Mesenchymal stem cell (in vitro differentiated cells and primary cell): Measurements from ENCODE around the gene MTHFD1L.

Experiments used
- DNase-seq: peaks from one replicate; pipeline ENCODE4 v3.0.0-alpha.2; 2013
- H2AFZ ChIP-seq: one replicate; pipeline ENCODE4 v1.6.1; 2013; ENCODE audit warnings: low read depth, mild to moderate bottlenecking, control low read depth, inconsistent platforms, low read length, moderate library complexity
- H2AK5ac ChIP-seq: 2 replicates; pipeline ENCODE4 v1.6.1; 2013; ENCODE audit warnings: low read length, moderate library complexity, mild to moderate bottlenecking, inconsistent platforms; ENCODE audit not compliant: severe bottlenecking
- H2BK120ac ChIP-seq: one replicate; pipeline ENCODE4 v1.6.1; 2013; ENCODE audit warnings: low read depth, mild to moderate bottlenecking, inconsistent platforms, low read length, moderate library complexity
- H2BK12ac ChIP-seq, 2 experiments: one replicate each; pipeline ENCODE4 v1.6.1; 2013; ENCODE audit warnings: inconsistent platforms in 2 of 2, low read length in 2 of 2, mild to moderate bottlenecking in 2 of 2, moderate library complexity in 2 of 2, control low read depth in 1 of 2
- H2BK15ac ChIP-seq: one replicate; pipeline ENCODE4 v1.6.1; 2013; ENCODE audit warnings: mild to moderate bottlenecking, low read depth, inconsistent platforms; ENCODE audit not compliant: poor library complexity, severe bottlenecking
- H2BK5ac ChIP-seq: 2 replicates; pipeline ENCODE4 v1.6.1; 2013; ENCODE audit warnings: low read depth, mild to moderate bottlenecking, low read length, control low read depth, inconsistent platforms; ENCODE audit not compliant: poor library complexity, severe bottlenecking
- H3K14ac ChIP-seq, 2 experiments: one replicate each; pipeline ENCODE4 v1.6.1; 2013; ENCODE audit warnings: inconsistent platforms in 2 of 2, low read length in 2 of 2, control low read depth in 1 of 2, mild to moderate bottlenecking in 1 of 2, moderate library complexity in 1 of 2
- H3K18ac ChIP-seq, 2 experiments: one replicate each; pipeline ENCODE4 v1.6.1; 2013; ENCODE audit warnings: inconsistent platforms in 2 of 2, low read length in 2 of 2, control low read depth in 1 of 2, low read depth in 1 of 2, mild to moderate bottlenecking in 1 of 2
- H3K23ac ChIP-seq, 2 experiments: one replicate each; pipeline ENCODE4 v1.6.1; 2013; ENCODE audit warnings: inconsistent platforms in 2 of 2, low read length in 2 of 2, mild to moderate bottlenecking in 2 of 2, moderate library complexity in 2 of 2, control low read depth in 1 of 2
- H3K27ac ChIP-seq: 2 replicates; pipeline ENCODE4 v1.5.1; 2013; ENCODE audit warnings: mild to moderate bottlenecking, moderate library complexity, low read length, control low read depth, inconsistent platforms; ENCODE audit not compliant: poor library complexity, severe bottlenecking
- H3K27me3 ChIP-seq, 2 experiments: 2 replicates each; pipeline versions ENCODE4 v1.6.1 to v1.7.0; 2013; ENCODE audit warnings: low read length in 2 of 2, mild to moderate bottlenecking in 2 of 2, moderate library complexity in 2 of 2, control low read depth in 1 of 2, inconsistent platforms in 1 of 2; ENCODE audit not compliant: control insufficient read depth in 1 of 2, insufficient read depth in 1 of 2
- H3K36me3 ChIP-seq, 2 experiments: 2 replicates each; pipeline versions ENCODE4 v1.6.1 to v1.7.0; 2013; ENCODE audit warnings: low read length in 2 of 2, control low read depth in 1 of 2, inconsistent platforms in 1 of 2, low read depth in 1 of 2, mild to moderate bottlenecking in 1 of 2; ENCODE audit not compliant: insufficient read depth in 2 of 2, control insufficient read depth in 1 of 2
- H3K4ac ChIP-seq, 2 experiments: one replicate each; pipeline ENCODE4 v1.6.1; 2013; ENCODE audit warnings: inconsistent platforms in 2 of 2, low read length in 2 of 2, mild to moderate bottlenecking in 2 of 2, moderate library complexity in 2 of 2, control low read depth in 1 of 2, low read depth in 1 of 2
- H3K4me1 ChIP-seq: 2 replicates; pipeline ENCODE4 v1.6.1; 2013; ENCODE audit warnings: low read depth, low read length, control low read depth; ENCODE audit not compliant: control insufficient read depth, insufficient read depth
- H3K4me2 ChIP-seq: 2 replicates; pipeline ENCODE4 v1.6.1; 2013; ENCODE audit warnings: low read length, mild to moderate bottlenecking, inconsistent platforms; ENCODE audit not compliant: poor library complexity, severe bottlenecking
- H3K4me3 ChIP-seq, 2 experiments: 2 replicates each; pipeline versions ENCODE4 v1.5.1 to v1.7.0; 2013; ENCODE audit warnings: low read length in 2 of 2, mild to moderate bottlenecking in 2 of 2, control low read depth in 1 of 2, low read depth in 1 of 2; ENCODE audit not compliant: insufficient read depth in 1 of 2
- H3K79me1 ChIP-seq: replicated peaks from 2 replicates; pipeline ENCODE4 v1.6.1; 2013; ENCODE audit warnings: mild to moderate bottlenecking, control low read depth, low read length, inconsistent platforms; ENCODE audit not compliant: poor library complexity, severe bottlenecking
- H3K9ac ChIP-seq: 2 replicates; pipeline ENCODE4 v1.7.0; 2013; ENCODE audit warnings: mild to moderate bottlenecking, low read length, moderate library complexity
- H3K9me3 ChIP-seq: 2 replicates; pipeline ENCODE4 v1.7.0; 2013; ENCODE audit warnings: mild to moderate bottlenecking, low read length; ENCODE audit not compliant: control insufficient read depth
- H4K8ac ChIP-seq: one replicate; pipeline ENCODE4 v1.6.1; 2013; ENCODE audit warnings: inconsistent platforms, mild to moderate bottlenecking, low read length, moderate library complexity
- H4K91ac ChIP-seq: one replicate; pipeline ENCODE4 v1.6.1; 2013; ENCODE audit warnings: mild to moderate bottlenecking, low read length, inconsistent platforms
- WGBS: methylation state at CpG from one replicate; pipeline ENCODE4 v1.1.7; 2013; ENCODE audit warnings: mixed read lengths; 5-methylcytosine and 5-hydroxymethylcytosine counted together

Gene MTHFD1L

GRCh38 chr6:151025076-151025475, 159.6 kb downstream of the MTHFD1L start:
- Histone ChIP-seq H3K14ac (no peak overlapping the region), H3K27me3 (no peaks in the 10 kb centered on the region), H3K36me3 (peaks cover 25 to 46% of the 10 kb centered on the region in 2 experiments), H3K9me3 (peaks cover 3% of the 10 kb centered on the region), H4K8ac (peak overlapping the region; percentile 52), H2BK120ac (no peak overlapping the region), H2AK5ac (no peak overlapping the region), H3K4me2 (no peak overlapping the region), H4K91ac (no peak overlapping the region), H3K4me3 (no peak overlapping the region), H2AFZ (no peak overlapping the region), H3K27ac (no peak overlapping the region), H3K18ac (peak overlapping the region in 1 of 2 experiments; percentile 9), H3K9ac (no peak overlapping the region), H2BK12ac (no peak overlapping the region), H2BK15ac (peak overlapping the region; percentile 44), H3K23ac (no peak overlapping the region), H3K79me1 (peaks cover 14% of the 10 kb centered on the region), H3K4ac (peak overlapping the region in 1 of 2 experiments; percentile 35), H3K4me1 (peaks cover 6% of the 10 kb centered on the region), H2BK5ac (no peak overlapping the region)
- WGBS = 99% methylated on average over 16 of the region's 16 CpGs
- no peak for DNase-seq

GRCh38 chr6:151026041-151026663, 160.7 kb downstream of the MTHFD1L start:
- H2BK5ac ChIP-seq = no peak overlapping the region
- H4K8ac ChIP-seq = no peak overlapping the region
- peaks cover 28 to 38% of the 10 kb centered on the region in 2 experiments for H3K36me3 ChIP-seq
- H4K91ac ChIP-seq = no peak overlapping the region
- H2AFZ ChIP-seq = no peak overlapping the region
- peaks cover 3% of the 10 kb centered on the region for H3K9me3 ChIP-seq
- H3K14ac ChIP-seq = no peak overlapping the region
- H2BK120ac ChIP-seq = no peak overlapping the region
- no peak for DNase-seq
- WGBS = 89% methylated on average over 4 of the region's 4 CpGs
- peak overlapping the region in 1 of 2 experiments; percentile 41 for H3K18ac ChIP-seq
- H3K4me2 ChIP-seq = no peak overlapping the region
- H3K4me1 ChIP-seq = peaks cover 5% of the 10 kb centered on the region
- H2AK5ac ChIP-seq = no peak overlapping the region
- peak overlapping the region in 1 of 2 experiments; percentile 40 for H3K4ac ChIP-seq
- H3K27me3 ChIP-seq = no peaks in the 10 kb centered on the region
- no peak overlapping the region for H2BK15ac ChIP-seq
- peak overlapping the region in 1 of 2 experiments; percentile 11 for H2BK12ac ChIP-seq
- H3K79me1 ChIP-seq = peaks cover 13% of the 10 kb centered on the region
- H3K9ac ChIP-seq = no peak overlapping the region
- no peak overlapping the region for H3K23ac ChIP-seq
- no peak overlapping the region for H3K4me3 ChIP-seq
- no peak overlapping the region for H3K27ac ChIP-seq

DNA sequence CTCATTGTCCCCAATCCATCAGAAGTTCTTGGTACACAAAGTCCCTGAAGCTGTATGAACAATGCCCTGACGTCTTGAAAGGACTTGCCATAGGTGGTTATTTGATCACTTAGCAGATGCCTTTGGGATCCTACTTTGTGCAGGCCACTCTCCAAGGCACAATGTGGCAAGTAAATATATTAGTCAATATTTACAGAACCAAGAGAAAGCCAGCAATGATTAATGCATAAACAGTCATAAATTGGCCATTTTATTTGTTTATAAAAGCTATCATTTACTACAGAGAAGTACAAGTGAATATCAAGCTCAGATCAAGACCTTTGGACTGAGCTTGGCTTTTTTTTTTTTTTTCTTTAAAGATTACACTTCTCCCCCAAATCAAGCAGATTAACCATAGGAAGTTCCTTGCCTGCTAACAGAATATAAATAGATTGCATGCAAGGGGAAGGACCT, 161.8 kb downstream of the MTHFD1L start:
- Histone ChIP-seq H3K27me3 (no peaks in the 10 kb centered on the region), H2BK120ac (no peak overlapping the region), H4K91ac (no peak overlapping the region), H4K8ac (no peak overlapping the region), H2BK15ac (no peak overlapping the region), H3K36me3 (peaks cover 30 to 38% of the 10 kb centered on the region in 2 experiments), H3K14ac (no peak overlapping the region), H3K23ac (no peak overlapping the region), H3K9ac (no peak overlapping the region), H3K9me3 (peaks cover 3% of the 10 kb centered on the region), H3K4me1 (peaks cover 3% of the 10 kb centered on the region), H2BK12ac (no peak overlapping the region), H2BK5ac (no peak overlapping the region), H3K27ac (no peak overlapping the region), H2AFZ (no peak overlapping the region), H3K18ac (no peak overlapping the region), H2AK5ac (no peak overlapping the region), H3K4me2 (no peak overlapping the region), H3K79me1 (peaks cover 13% of the 10 kb centered on the region), H3K4me3 (no peak overlapping the region), H3K4ac (no peak overlapping the region)
- WGBS = 70% methylated on average over 1 of the region's 1 CpG
- no peak for DNase-seq

- Histone ChIP-seq H4K8ac (no peak overlapping the region), H3K9ac (no peak overlapping the region), H3K4me3 (no peak overlapping the region), H2BK15ac (no peak overlapping the region), H3K9me3 (peaks cover 3% of the 10 kb centered on the region), H3K4me1 (peaks cover 1% of the 10 kb centered on the region), H2BK12ac (peak overlapping the region; percentile 41 to 68), H3K36me3 (peaks cover 29 to 37% of the 10 kb centered on the region in 2 experiments), H2BK120ac (no peak overlapping the region), H3K14ac (no peak overlapping the region), H3K79me1 (peaks cover 13% of the 10 kb centered on the region), H2BK5ac (no peak overlapping the region), H3K4me2 (no peak overlapping the region), H3K27ac (no peak overlapping the region), H2AK5ac (no peak overlapping the region), H4K91ac (peak overlapping the region; percentile 90), H3K4ac (no peak overlapping the region), H3K23ac (no peak overlapping the region), H3K27me3 (no peaks in the 10 kb centered on the region), H3K18ac (peak overlapping the region; percentile 30 to 61), H2AFZ (no peak overlapping the region)
- 96% methylated on average over 9 of the region's 15 CpGs for WGBS
- no peak for DNase-seq
These were observed 162.7 kb downstream of the MTHFD1L start for GRCh38 chr6:151027936-151028838.
